GM12891 (cell line): ENCODE data around the gene AGBL1.

ENCODE experiments used
- PAX5 ChIP-seq: IDR thresholded peaks from 2 replicates; pipeline ENCODE4 v1.6.1; 2011; ENCODE audit warnings: low read length, moderate library complexity, mild to moderate bottlenecking; ENCODE audit not compliant: insufficient read depth, severe bottlenecking
- POLR2A ChIP-seq: IDR thresholded peaks from 2 replicates; pipeline ENCODE4 v1.6.1; 2011; ENCODE audit warnings: low read depth, low read length, control low read depth
- POLR2AphosphoS5 ChIP-seq: IDR thresholded peaks from 2 replicates; pipeline ENCODE4 v1.6.1; 2011; ENCODE audit warnings: low read depth, low read length, control low read depth
- POU2F2 ChIP-seq: IDR thresholded peaks from 2 replicates; pipeline ENCODE4 v1.6.1; 2011; ENCODE audit warnings: low read depth, mild to moderate bottlenecking, control low read depth, low read length, moderate library complexity
- SPI1 ChIP-seq: IDR thresholded peaks from 2 replicates; pipeline ENCODE4 v1.6.1; 2011; ENCODE audit warnings: low read depth, low read length, control low read depth
- TAF1 ChIP-seq: IDR thresholded peaks from 2 replicates; pipeline ENCODE4 v1.6.1; 2011; ENCODE audit warnings: low read depth, low read length, control low read depth

GRCh38 chr15:86384186-86384585, 304.5 kb downstream of the AGBL1 start:
- TF ChIP-seq POLR2A (no peak), TAF1 (no peak), POLR2AphosphoS5 (no peak), POU2F2 (no peak), SPI1 (no peak), PAX5 (no peak)
